Neural progenitor cell (in vitro differentiated cells): ENCODE data around the gene TES.

ENCODE experiments used
- CTCF ChIP-seq: fragments of 200-600 bp; sonication (generic); IDR thresholded peaks from 2 replicates; pipeline ENCODE4 v1.5.1; 2017; ENCODE audit warnings: antibody characterized with exemption, mild to moderate bottlenecking
- EZH2 ChIP-seq: fragments of 200-600 bp; sonication (generic); IDR thresholded peaks from 2 replicates; pipeline ENCODE4 v1.6.1; 2017; ENCODE audit warnings: antibody characterized with exemption, mild to moderate bottlenecking, moderate library complexity

GRCh38 chr7:116240024-116240668 is 29.8 kb downstream of the TES start:
- TF ChIP-seq CTCF (no peak), EZH2 (no peak)
